ENCODE measurements around the gene EPG5.

GRCh38 chr18:45844938-45845337, 122.2 kb downstream of the EPG5 start:
- no peak for TF ChIP-seq CTCF (IDR thresholded peaks at IDR 0.05 in 8 of 11, conservative IDR thresholded peaks at IDR 0.05 in 3 of 11)
- no peak for TF ChIP-seq POLR2A (IDR thresholded peaks at IDR 0.05)

Measured in spleen (tissue), 7 donors.